ENCODE results near the gene ZBTB16.

The ZBTB16 gene

GRCh38 chr11:114156131-114156581, 96.6 kb downstream of the ZBTB16 start:
- DNase-seq, result no peak

GRCh38 chr11:114156782-114157181, 97.3 kb downstream of the ZBTB16 start:
- no peak for DNase-seq

GRCh38 chr11:114157476-114158050, 98.1 kb downstream of the ZBTB16 start:
- DNase-seq, result no peak

- DNase-seq, result no peak
Measured at GRCh38 chr11:114158421-114158820, 98.9 kb downstream of the ZBTB16 start.

- peak; percentile 31 for DNase-seq
Measured at GRCh38 chr11:114158886-114159285, 99.4 kb downstream of the ZBTB16 start.

GRCh38 chr11:114159320-114159719, 99.8 kb downstream of the ZBTB16 start:
- no peak for DNase-seq

- DNase-seq, result peak; percentile 98
Measured at GRCh38 chr11:114159802-114160632, 100.5 kb downstream of the ZBTB16 start.

GRCh38 chr11:114160894-114161293, 101.4 kb downstream of the ZBTB16 start:
- DNase-seq, result no peak

GRCh38 chr11:114161486-114162250, 102.2 kb downstream of the ZBTB16 start:
- DNase-seq, result no peak

- DNase-seq, result peak; percentile 99
Measured at GRCh38 chr11:114162719-114163123, 103.2 kb downstream of the ZBTB16 start.

GRCh38 chr11:114163229-114163631, 103.7 kb downstream of the ZBTB16 start:
- DNase-seq, result peak; percentile 86

GRCh38 chr11:114163830-114164401, 104.4 kb downstream of the ZBTB16 start:
- no peak for DNase-seq

GRCh38 chr11:114164546-114164945, 105.0 kb downstream of the ZBTB16 start:
- no peak for DNase-seq

GRCh38 chr11:114165326-114166230, 106.1 kb downstream of the ZBTB16 start:
- no peak for DNase-seq

- DNase-seq, result no peak
Measured at GRCh38 chr11:114166362-114166761, 106.9 kb downstream of the ZBTB16 start.

- DNase-seq, result peak; percentile 93
Measured at GRCh38 chr11:114166897-114167323, 107.4 kb downstream of the ZBTB16 start.

- no peak for DNase-seq
Measured at GRCh38 chr11:114167355-114167754, 107.8 kb downstream of the ZBTB16 start.

GRCh38 chr11:114167771-114168448, 108.4 kb downstream of the ZBTB16 start:
- DNase-seq, result no peak

- no peak for DNase-seq
Measured at GRCh38 chr11:114168691-114169090, 109.2 kb downstream of the ZBTB16 start.

- DNase-seq, result peak; percentile 46
Measured at GRCh38 chr11:114169321-114169749, 109.8 kb downstream of the ZBTB16 start.

GRCh38 chr11:114169821-114170220, 110.3 kb downstream of the ZBTB16 start:
- no peak for DNase-seq
